GM19455 (cell line): ENCODE data around the gene SSBP4.

Experiments
- ATAC-seq: cut with Tn5 transposase; IDR thresholded peaks from one replicate; pipeline ENCODE4 v1.9.1; 2021; ENCODE audit not compliant: unreplicated experiment

The SSBP4 gene

DNA sequence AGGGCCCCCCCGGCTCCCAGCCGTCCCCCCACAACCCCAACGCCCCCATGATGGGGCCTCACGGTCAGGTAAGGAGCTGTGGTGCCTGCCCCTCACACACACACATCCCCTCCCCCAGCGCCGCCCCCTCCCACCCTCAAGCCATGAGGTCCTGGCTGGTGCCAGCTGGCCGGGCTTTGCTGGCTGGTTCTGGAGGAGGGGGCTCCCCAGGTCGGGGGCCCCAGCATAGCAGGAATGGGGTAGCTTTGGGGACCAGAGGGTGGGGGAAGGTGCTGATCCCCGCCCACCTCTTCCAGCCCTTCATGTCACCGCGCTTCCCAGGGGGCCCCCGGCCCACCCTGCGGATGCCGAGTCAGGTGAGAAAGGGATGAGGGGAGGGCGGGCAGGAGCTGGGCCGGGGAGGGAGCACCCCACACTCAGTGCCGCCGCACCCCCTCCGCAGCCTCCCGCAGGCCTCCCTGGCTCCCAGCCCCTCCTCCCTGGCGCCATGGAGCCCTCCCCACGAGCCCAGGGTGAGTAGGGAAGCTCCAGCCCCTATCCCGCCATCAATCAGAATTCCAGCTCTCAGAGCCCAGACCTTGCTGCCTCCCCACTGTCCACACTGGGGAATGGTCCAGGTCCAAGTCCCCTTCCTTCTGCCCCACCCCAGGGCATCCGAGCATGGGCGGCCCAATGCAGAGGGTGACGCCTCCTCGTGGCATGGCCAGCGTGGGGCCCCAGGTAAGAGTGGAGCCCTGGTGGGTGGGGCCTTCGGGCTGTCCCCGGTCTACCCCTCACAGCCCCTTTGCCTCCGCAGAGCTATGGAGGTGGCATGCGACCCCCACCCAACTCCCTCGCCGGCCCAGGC, 12.4 kb downstream of the SSBP4 start:
- no peak for ATAC-seq

GRCh38 chr19:18432275-18433014, 13.2 kb downstream of the SSBP4 start:
- no peak for ATAC-seq

DNA sequence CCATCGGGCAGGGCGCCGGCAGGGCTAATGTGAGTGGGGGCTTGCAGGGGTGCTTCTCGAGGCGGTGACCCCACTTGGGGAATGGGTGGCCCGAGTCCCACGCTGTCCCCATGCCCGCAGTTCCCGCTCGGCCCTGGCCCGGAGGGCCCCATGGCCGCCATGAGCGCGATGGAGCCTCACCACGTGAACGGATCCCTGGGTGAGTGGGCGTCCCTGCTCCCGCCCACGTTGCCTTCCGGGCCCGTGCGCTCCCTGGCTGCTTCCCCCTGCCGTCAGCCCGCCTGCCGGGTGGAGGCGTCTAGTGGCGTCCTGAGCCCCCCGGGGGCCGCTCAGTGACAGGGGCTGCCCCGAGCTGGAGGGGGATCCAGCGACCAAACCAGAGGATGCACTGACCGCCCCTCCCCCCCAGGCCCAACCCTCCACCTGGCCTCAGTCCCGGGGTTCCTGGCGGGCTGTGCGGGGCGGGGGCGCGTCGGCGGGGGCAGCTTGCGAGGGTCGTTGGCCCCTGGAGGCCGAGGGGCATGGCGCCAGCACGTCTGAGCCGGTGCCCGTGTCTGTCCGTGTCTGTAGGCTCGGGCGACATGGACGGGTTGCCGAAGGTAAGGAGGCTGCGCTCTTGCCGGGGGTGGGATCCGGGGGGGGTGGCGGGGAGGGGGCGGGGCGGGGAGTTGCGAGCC, 14.0 kb downstream of the SSBP4 start:
- no peak for ATAC-seq

GRCh38 chr19:18433735-18434398, 14.7 kb downstream of the SSBP4 start:
- no peak for ATAC-seq

- no peak for ATAC-seq
Observed at GRCh38 chr19:18434411-18435175, 15.4 kb downstream of the SSBP4 start.

DNA sequence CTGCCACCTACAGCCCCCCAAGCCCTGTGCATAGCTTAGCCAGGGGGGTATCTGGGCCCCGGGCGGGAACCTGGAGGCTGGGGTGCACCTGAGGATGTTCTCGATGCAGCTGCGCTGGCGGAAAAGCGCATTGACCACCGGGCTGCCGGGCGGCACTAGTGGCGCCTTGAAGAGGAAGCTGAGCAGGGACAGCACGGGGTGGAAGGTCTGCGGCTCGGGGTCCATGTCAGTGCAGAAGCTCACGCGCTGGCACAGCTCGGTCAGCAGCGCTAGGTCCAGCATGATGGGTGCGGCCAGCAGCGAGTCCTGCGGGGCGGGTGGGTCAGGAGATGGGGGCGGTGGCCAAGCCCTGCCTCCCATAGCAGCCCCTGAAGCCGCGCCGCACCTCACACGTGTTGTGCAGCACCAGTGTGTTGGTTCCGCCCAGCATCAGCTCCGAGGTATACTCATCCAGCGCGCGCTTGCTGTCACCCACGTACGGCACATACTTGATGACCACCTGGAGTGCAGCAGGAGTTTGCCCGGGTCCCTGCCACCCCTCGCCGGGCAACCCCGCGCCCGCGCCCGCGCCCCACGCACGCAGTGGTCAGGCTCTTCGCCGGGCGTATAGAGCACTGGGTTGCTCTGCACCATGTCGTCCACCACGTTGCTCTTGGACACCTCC, 16.1 kb downstream of the SSBP4 start:
- no peak for ATAC-seq

DNA sequence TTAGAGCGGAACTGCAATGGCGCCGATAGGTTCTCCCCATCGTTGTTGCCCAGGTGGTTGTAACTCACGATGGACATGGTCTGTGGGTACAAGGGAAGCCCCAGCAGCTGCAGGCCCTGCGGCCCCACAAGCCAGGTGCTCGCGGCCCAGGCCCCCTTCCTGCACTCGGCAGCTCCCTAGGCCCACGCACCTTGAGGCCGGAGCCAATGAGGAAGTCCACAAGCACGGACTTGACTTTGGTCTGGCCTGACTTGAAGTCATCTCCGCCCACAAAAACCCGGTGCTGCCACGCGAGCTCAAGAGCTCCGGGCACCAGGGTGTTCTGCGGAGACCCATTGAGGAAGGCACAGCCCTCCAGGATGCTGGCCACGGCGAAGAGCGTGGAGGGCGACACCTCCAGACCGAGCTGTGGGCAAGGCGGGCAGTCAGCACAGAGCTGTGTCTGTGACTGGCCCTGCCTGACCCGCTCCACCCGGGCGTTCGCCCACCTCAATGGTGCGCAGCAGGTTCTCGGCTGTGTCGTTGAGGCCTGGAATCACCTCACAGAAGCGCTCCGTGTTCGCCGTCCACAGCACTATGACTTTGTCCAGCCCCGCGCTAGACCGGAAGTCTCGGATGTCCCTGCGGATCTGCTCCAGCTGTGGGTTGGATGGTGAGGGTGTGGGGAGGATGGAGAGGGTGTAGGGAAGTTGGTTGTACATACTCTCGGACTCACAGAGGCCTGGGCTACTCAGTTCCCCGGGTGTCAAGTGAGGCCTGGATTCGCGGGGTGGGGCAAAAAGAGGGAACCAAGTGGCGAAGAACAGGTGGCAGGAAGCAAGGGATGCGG, 16.9 kb downstream of the SSBP4 start:
- no peak for ATAC-seq

DNA sequence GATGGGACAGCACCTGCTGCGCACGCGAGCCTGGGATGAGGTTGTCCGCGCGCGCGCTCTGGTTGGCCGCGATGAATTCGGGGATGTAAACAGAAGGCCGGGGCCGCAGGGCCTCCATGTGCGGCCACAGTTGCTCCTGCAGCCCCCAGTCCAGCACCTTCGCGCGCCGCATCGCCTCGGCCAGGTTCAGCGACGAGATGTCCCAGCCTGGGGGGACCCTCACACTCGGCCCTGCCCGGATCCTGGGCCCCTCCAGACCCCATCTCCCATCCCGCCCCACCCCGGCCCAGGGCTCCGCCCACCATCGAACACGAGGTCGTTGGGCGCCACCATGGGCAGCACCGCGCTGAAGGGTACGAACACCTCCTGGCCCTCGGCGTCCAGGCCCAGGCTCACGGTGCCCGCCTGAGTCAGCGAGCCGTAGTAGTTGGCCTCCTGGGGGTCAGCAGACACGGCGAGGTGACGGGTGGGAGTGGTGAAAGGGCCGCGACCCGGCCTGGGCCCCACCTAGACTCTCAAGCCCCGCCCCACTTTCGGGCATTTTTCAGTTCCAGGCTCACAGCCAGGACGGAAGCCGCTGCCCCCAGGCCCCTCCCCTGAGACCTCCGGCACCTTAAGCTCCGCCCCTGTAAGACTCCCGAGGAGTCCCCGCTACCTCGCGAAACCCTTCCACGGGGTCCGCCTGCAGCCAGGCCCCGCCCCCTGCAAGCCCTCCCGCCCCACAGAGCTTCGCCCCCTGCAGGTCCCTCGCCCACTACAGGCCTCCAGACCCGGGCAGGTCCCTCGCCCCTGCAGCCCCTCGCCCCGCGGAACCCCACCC, 17.7 kb downstream of the SSBP4 start:
- ATAC-seq: no peak

GRCh38 chr19:18437491-18438330, 18.5 kb downstream of the SSBP4 start, which contains the start of gene ISYNA1:
ISYNA1 (minus strand) TSS chr19:18438133; CDS start chr19:18437979, 154 bp downstream.
- ATAC-seq: no peak

DNA sequence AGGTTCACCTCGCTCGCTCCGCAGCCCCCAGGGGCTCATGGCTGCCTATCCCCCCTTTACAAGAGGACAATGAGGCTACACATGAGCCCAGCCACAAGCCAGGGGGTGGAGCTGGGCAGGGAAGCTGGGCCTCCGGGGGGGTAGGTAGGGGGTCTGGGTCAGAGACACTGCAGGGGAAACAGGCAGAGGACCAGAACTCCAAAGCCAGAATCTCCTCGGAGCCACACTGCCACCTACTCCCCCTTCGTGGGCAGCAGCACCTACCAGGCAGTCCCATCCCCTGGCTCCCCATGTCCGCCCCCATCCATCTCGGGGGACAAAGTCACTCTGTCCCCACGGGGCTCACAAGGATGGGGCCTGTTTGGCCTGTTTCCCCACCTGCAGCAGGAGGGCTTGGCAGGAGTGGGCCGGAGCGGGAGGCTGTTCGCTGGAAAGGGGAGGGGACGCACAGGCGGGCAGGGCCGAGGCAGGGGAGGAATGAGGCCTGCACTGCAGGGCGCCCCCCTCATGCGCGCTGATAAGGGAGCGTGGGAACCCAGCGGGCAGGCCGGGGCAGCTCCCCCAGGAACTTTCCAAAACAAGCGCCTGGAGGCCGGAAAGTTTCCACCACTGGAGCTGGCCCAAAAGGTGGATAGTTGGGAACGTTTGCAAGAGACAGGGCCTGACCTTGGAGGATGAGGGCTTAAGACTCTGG, 19.3 kb downstream of the SSBP4 start:
- no peak for ATAC-seq

DNA sequence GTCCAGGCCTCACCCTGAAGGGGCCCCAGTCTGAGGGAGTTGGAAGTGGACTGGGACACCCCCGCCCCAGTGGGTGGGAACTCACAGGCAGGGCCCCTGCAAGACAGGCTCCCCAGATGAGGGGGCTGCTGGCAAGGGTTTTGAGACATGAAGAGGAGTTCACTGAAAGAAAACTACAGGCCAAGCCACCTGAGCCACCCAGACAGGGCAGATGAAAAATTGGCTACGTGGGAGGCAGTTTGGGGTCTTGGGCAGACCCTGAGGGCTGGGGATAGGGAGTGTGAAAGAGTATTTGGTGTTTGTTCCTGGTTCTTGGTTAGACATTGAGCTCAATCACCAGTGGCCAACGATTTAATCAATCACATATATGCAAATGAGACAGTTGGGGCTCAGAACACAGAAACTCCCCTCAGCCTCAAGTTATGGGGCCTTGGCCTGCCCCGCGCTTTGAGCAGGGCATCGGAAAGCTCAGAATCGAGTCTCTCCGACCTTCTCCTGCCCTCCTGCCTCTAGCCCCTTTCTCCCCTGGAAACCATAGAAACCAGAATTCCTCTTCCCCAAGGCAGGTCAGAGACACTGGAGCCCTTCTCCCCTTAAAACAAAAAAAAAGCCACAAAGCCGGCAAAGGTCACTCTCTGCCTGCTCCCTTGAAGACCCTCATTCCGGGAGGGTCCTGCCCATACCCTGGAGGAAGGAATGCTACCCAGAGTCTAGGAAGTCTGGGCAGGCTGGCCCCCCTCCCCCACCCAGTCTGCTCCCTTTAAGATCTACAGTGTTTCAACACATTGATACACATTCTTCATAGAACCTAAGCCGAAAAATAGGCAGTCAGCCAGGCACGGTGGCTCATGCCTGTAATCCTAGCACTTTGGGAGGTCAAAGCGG, 20.1 kb downstream of the SSBP4 start:
- ATAC-seq: no peak

- no peak for ATAC-seq
Observed at GRCh38 chr19:18439910-18440237, 20.7 kb downstream of the SSBP4 start.

DNA sequence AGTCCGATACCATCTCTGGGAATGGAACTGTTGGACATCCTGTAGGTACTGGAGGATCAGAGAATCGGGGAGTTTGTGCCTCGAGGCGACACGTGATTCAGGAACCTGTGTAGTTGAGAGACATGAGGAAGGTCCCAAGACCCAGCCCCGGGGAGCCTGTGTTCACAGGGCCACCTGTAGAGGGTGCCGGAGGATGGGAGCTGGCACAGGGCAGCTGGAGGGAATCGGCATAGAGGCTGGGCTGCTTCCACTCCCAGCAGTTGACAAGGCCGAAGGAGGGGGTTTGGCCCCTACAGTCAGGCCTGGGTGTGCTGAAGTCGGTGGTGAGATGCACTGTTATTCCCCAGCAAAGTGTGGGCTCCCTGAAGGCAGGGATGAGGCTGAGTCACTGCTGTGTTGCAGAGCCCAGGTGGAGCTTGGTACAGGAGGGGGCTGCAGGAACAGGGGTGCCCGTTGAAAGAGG, 21.2 kb downstream of the SSBP4 start:
- no peak for ATAC-seq

- no peak for ATAC-seq
Observed at GRCh38 chr19:18440936-18441803, 22.0 kb downstream of the SSBP4 start.
